HG02588 (cell line): Measurements from ENCODE around the gene MED31.
"Not testable (repeated sequence)": the region's sequence is repeated elsewhere in the genome, so short reads cannot be mapped to it uniquely, and the experiment has no call there.

ENCODE experiments used
- ATAC-seq: cut with Tn5 transposase; IDR thresholded peaks from one replicate; pipeline ENCODE4 v1.9.1; 2021; ENCODE audit warnings: mild to moderate bottlenecking, moderate library complexity; ENCODE audit not compliant: unreplicated experiment

The MED31 gene

GRCh38 chr17:6632530-6632929, 18.9 kb downstream of the MED31 start:
- ATAC-seq: no peak

GRCh38 chr17:6630390-6630789, 21.0 kb downstream of the MED31 start:
- no peak for ATAC-seq

- no peak for ATAC-seq
Measured at GRCh38 chr17:6627019-6627418, 24.4 kb downstream of the MED31 start.

GRCh38 chr17:6626616-6627015, 24.8 kb downstream of the MED31 start:
- ATAC-seq: no peak

- ATAC-seq: no peak
Measured at GRCh38 chr17:6623941-6624340, 27.5 kb downstream of the MED31 start.

GRCh38 chr17:6611231-6611630, 40.2 kb downstream of the MED31 start:
- no peak for ATAC-seq

GRCh38 chr17:6610011-6610410, 41.4 kb downstream of the MED31 start:
- ATAC-seq: no peak

GRCh38 chr17:6608321-6608720, 43.1 kb downstream of the MED31 start:
- ATAC-seq: no peak

GRCh38 chr17:6605142-6605541, 46.3 kb downstream of the MED31 start:
- no peak for ATAC-seq

GRCh38 chr17:6603744-6604325, 47.6 kb downstream of the MED31 start:
- no peak for ATAC-seq

- ATAC-seq: no peak
Measured at GRCh38 chr17:6602141-6602540, 49.3 kb downstream of the MED31 start.

GRCh38 chr17:6599364-6599763, 52.0 kb downstream of the MED31 start:
- no peak for ATAC-seq

- ATAC-seq: no peak
Measured at GRCh38 chr17:6597727-6598126, 53.7 kb downstream of the MED31 start.

GRCh38 chr17:6596941-6597340, 54.5 kb downstream of the MED31 start:
- ATAC-seq: no peak

- ATAC-seq: no peak
Measured at GRCh38 chr17:6596511-6596910, 54.9 kb downstream of the MED31 start.

- no peak for ATAC-seq
Measured at GRCh38 chr17:6596081-6596480, 55.3 kb downstream of the MED31 start.

- not testable (repeated sequence) for ATAC-seq
Measured at GRCh38 chr17:6593371-6593770, 58.0 kb downstream of the MED31 start.
